HL-60 (cell line): ENCODE measurements around the gene STARD9.
A peak's percentile ranks its signal among the peaks of the same experiment; 100 is the strongest.

Experiments
- DNase-seq, 2 experiments: peaks; one replicate each; pipeline ENCODE4 v3.0.0-alpha.2; 2010 to 2020; ENCODE audit warnings: low read depth in 1 of 2, low spot score in 1 of 2
- H3K27ac ChIP-seq: fragments of 250-450 bp; sonication (Bioruptor Pico); replicated peaks from 2 replicates; pipeline ENCODE4 v1.5.1; 2020; ENCODE audit warnings: mild to moderate bottlenecking, moderate library complexity
- H3K27me3 ChIP-seq: fragments of 250-450 bp; sonication (Bioruptor Pico); 2 replicates; pipeline ENCODE4 v1.5.1; 2021; ENCODE audit warnings: mild to moderate bottlenecking, moderate library complexity; ENCODE audit not compliant: insufficient read depth, poor library complexity, severe bottlenecking
- H3K4me3 ChIP-seq: replicated peaks from 2 replicates; pipeline ENCODE4 v1.5.1; 2011; ENCODE audit warnings: mild to moderate bottlenecking, control low read depth, low read length; ENCODE audit not compliant: insufficient read depth
- CTCF ChIP-seq: IDR thresholded peaks from one replicate; pipeline ENCODE4 v1.5.1; 2011; ENCODE audit warnings: low read length, control low read depth, inconsistent platforms; ENCODE audit not compliant: insufficient read depth
- GABPA ChIP-seq: IDR thresholded peaks from 2 replicates; pipeline ENCODE4 v1.6.1; 2012; ENCODE audit warnings: low read depth
- POLR2AphosphoS5 ChIP-seq: IDR thresholded peaks from 2 replicates; pipeline ENCODE4 v1.6.1; 2012; ENCODE audit warnings: low read depth
- SPI1 ChIP-seq: IDR thresholded peaks from 2 replicates; pipeline ENCODE4 v1.6.1; 2012; ENCODE audit warnings: low read depth, mild to moderate bottlenecking, borderline replicate concordance
- TF ChIP-seq, protein P1 (sequence below): IDR thresholded peaks from 2 replicates; pipeline ENCODE4 v1.6.1; 2012; ENCODE audit warnings: low read depth; ENCODE audit not compliant: insufficient replicate concordance

The STARD9 gene

GRCh38 chr15:42730135-42730534, 154.7 kb downstream of the STARD9 start:
- H3K27ac ChIP-seq = peak overlapping the region; percentile 45
- H3K27me3 ChIP-seq = no peaks in the 10 kb centered on the region
- H3K4me3 ChIP-seq = no peak overlapping the region
- DNase-seq = peak in 1 of 2 experiments; percentile 69
- TF ChIP-seq, protein P1, sequence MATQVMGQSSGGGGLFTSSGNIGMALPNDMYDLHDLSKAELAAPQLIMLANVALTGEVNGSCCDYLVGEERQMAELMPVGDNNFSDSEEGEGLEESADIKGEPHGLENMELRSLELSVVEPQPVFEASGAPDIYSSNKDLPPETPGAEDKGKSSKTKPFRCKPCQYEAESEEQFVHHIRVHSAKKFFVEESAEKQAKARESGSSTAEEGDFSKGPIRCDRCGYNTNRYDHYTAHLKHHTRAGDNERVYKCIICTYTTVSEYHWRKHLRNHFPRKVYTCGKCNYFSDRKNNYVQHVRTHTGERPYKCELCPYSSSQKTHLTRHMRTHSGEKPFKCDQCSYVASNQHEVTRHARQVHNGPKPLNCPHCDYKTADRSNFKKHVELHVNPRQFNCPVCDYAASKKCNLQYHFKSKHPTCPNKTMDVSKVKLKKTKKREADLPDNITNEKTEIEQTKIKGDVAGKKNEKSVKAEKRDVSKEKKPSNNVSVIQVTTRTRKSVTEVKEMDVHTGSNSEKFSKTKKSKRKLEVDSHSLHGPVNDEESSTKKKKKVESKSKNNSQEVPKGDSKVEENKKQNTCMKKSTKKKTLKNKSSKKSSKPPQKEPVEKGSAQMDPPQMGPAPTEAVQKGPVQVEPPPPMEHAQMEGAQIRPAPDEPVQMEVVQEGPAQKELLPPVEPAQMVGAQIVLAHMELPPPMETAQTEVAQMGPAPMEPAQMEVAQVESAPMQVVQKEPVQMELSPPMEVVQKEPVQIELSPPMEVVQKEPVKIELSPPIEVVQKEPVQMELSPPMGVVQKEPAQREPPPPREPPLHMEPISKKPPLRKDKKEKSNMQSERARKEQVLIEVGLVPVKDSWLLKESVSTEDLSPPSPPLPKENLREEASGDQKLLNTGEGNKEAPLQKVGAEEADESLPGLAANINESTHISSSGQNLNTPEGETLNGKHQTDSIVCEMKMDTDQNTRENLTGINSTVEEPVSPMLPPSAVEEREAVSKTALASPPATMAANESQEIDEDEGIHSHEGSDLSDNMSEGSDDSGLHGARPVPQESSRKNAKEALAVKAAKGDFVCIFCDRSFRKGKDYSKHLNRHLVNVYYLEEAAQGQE = no peak
- TF ChIP-seq CTCF (no peak), GABPA (no peak), SPI1 (peak; percentile 73), POLR2AphosphoS5 (peak; percentile 43; the same call in 1 of the 2 replicates)

DNA sequence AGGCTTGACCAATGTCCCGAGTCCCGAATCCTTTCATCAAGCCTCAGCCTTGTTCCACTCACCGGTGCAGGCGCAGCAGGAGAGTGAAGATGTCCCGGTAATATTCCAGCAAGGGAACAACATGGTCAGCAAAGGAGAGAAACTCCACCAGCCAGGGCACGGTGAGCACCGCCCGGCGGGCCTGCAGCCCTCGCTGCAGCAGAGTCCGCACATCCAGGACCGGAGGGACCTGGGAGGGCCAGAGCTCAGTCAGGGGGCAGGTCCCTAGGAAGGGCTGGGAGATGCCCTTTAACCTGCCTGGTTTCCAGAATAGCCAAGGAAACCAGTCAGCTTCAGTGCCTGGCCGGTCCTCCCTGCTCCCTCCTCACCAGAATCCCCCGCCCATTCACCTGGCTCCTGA, 155.1 kb downstream of the STARD9 start:
- peak overlapping the region; percentile 45 for H3K27ac ChIP-seq
- TF ChIP-seq POLR2AphosphoS5 = no peak
- no peak for TF ChIP-seq GABPA
- TF ChIP-seq, protein P1 = no peak
- no peak for TF ChIP-seq SPI1
- no peak for TF ChIP-seq CTCF
- DNase-seq = no peak
- no peaks in the 10 kb centered on the region for H3K27me3 ChIP-seq
- no peak overlapping the region for H3K4me3 ChIP-seq

GRCh38 chr15:42731461-42731860, 156.1 kb downstream of the STARD9 start:
- DNase-seq = no peak
- Histone ChIP-seq H3K4me3 (no peak overlapping the region), H3K27me3 (no peaks in the 10 kb centered on the region), H3K27ac (no peak overlapping the region)
- TF ChIP-seq GABPA = no peak
- no peak for TF ChIP-seq SPI1
- TF ChIP-seq, protein P1 = no peak
- TF ChIP-seq CTCF = no peak
- TF ChIP-seq POLR2AphosphoS5 = no peak
